Mesendoderm (in vitro differentiated cells): Measurements from ENCODE around the gene CST9.

Experiments used
- DNase-seq: peaks from one replicate; pipeline ENCODE4 v3.0.0; 2013
- H2AK5ac ChIP-seq: 2 replicates; pipeline ENCODE4 v1.6.1; 2013; ENCODE audit warnings: low read length, inconsistent platforms
- H2BK120ac ChIP-seq: 2 replicates; pipeline ENCODE4 v1.6.1; 2013; ENCODE audit warnings: low read depth, mild to moderate bottlenecking, low read length, moderate library complexity, mixed read lengths
- H2BK15ac ChIP-seq: replicated peaks from 2 replicates; pipeline ENCODE4 v1.6.1; 2013; ENCODE audit warnings: low read depth, mild to moderate bottlenecking, moderate library complexity
- H2BK5ac ChIP-seq: 2 replicates; pipeline ENCODE4 v1.6.1; 2013; ENCODE audit warnings: low read length, inconsistent platforms
- H3K18ac ChIP-seq: 2 replicates; pipeline ENCODE4 v1.6.1; 2013; ENCODE audit warnings: mild to moderate bottlenecking, low read length, mixed read lengths
- H3K23ac ChIP-seq: one replicate; pipeline ENCODE4 v1.6.1; 2013; ENCODE audit warnings: low read length
- H3K27ac ChIP-seq: 2 replicates; pipeline ENCODE4 v1.5.1; 2013; ENCODE audit warnings: low read depth, mild to moderate bottlenecking, inconsistent platforms, low read length, moderate library complexity
- H3K27me3 ChIP-seq: 2 replicates; pipeline ENCODE4 v1.6.1; 2013; ENCODE audit warnings: low read length, control low read depth, mild to moderate bottlenecking, inconsistent platforms; ENCODE audit not compliant: insufficient read depth, poor library complexity
- H3K36me3 ChIP-seq: 2 replicates; pipeline ENCODE4 v1.6.1; 2013; ENCODE audit warnings: low read length, inconsistent platforms; ENCODE audit not compliant: control insufficient read depth, insufficient read depth
- H3K4ac ChIP-seq: one replicate; pipeline ENCODE4 v1.6.1; 2013; ENCODE audit warnings: low read depth, mild to moderate bottlenecking, low read length, moderate library complexity
- H3K4me1 ChIP-seq: 2 replicates; pipeline ENCODE4 v1.6.1; 2013; ENCODE audit warnings: low read depth, low read length, inconsistent platforms; ENCODE audit not compliant: control insufficient read depth
- H3K4me2 ChIP-seq: 2 replicates; pipeline ENCODE4 v1.6.1; 2013; ENCODE audit warnings: low read length
- H3K4me3 ChIP-seq: 2 replicates; pipeline ENCODE4 v1.5.1; 2013; ENCODE audit warnings: mild to moderate bottlenecking, low read length
- H3K56ac ChIP-seq: one replicate; pipeline ENCODE4 v1.6.1; 2013; ENCODE audit warnings: low read length
- H3K79me1 ChIP-seq: 2 replicates; pipeline ENCODE4 v1.6.1; 2013; ENCODE audit warnings: low read length, inconsistent platforms
- H3K79me2 ChIP-seq: 2 replicates; pipeline ENCODE4 v1.6.1; 2013; ENCODE audit warnings: mild to moderate bottlenecking, low read length; ENCODE audit not compliant: control insufficient read depth, insufficient read depth
- H3K9ac ChIP-seq: 2 replicates; pipeline ENCODE4 v1.6.1; 2013; ENCODE audit warnings: low read length, inconsistent platforms
- H4K5ac ChIP-seq: one replicate; pipeline ENCODE4 v1.6.1; 2013; ENCODE audit warnings: low read length
- H4K8ac ChIP-seq: one replicate; pipeline ENCODE4 v1.6.1; 2013; ENCODE audit warnings: low read depth, mild to moderate bottlenecking, control low read depth, low read length, moderate library complexity
- WGBS: extraction: QIAGEN DNeasy Blood & Tissue Kit; methylation state at CpG from one replicate; pipeline ENCODE4 v1.1.7; 2013; ENCODE audit warnings: low lambda C conversion rate, missing lambda C conversion rate; ENCODE audit not compliant: insufficient coverage; ENCODE audit errors: extremely low coverage; 5-methylcytosine and 5-hydroxymethylcytosine counted together

CST9 gene

DNA sequence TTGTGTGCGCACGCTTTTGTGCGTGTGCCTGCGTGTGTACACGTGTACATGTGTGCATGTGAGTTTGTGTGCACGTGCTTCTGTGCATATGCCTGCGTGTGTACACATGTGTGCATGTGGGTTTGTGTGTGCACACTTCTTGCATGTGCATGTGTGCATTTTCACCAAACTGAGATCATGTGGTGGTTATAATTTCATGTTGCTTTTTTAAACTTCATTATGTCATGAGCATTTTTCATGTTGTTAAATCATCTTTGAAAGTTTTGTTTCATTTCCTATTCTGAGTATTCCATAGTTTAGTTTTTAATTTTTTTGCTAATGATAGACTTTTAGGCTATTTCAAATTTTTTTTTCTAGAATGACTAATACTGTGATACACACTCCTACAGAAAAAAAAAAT, 38.4 kb upstream of the CST9 start:
- Histone ChIP-seq H3K9ac (no peak overlapping the region), H4K8ac (no peak overlapping the region), H3K27me3 (no peaks in the 10 kb centered on the region), H3K4ac (no peak overlapping the region), H3K23ac (no peak overlapping the region), H3K4me1 (no peaks in the 10 kb centered on the region), H3K4me3 (no peak overlapping the region), H2BK120ac (no peak overlapping the region), H2BK15ac (no peak overlapping the region), H3K4me2 (no peak overlapping the region), H3K36me3 (no peaks in the 10 kb centered on the region), H2BK5ac (no peak overlapping the region), H3K79me2 (no peaks in the 10 kb centered on the region), H3K79me1 (no peaks in the 10 kb centered on the region), H2AK5ac (no peak overlapping the region), H3K18ac (no peak overlapping the region), H4K5ac (no peak overlapping the region), H3K27ac (no peak overlapping the region), H3K56ac (no peak overlapping the region)
- WGBS: no CpG with 5 or more reads among the region's 7 CpGs
- no peak for DNase-seq

GRCh38 chr20:23643659-23644058, 37.9 kb upstream of the CST9 start:
- no peak overlapping the region for H2BK15ac ChIP-seq
- no peak overlapping the region for H3K9ac ChIP-seq
- H3K36me3 ChIP-seq: no peaks in the 10 kb centered on the region
- H3K27ac ChIP-seq: no peak overlapping the region
- H3K27me3 ChIP-seq: no peaks in the 10 kb centered on the region
- H3K4me1 ChIP-seq: no peaks in the 10 kb centered on the region
- no peak overlapping the region for H4K8ac ChIP-seq
- H3K4me3 ChIP-seq: no peak overlapping the region
- H3K79me2 ChIP-seq: no peaks in the 10 kb centered on the region
- H2AK5ac ChIP-seq: no peak overlapping the region
- no peak overlapping the region for H3K18ac ChIP-seq
- no peak for DNase-seq
- no peak overlapping the region for H3K4me2 ChIP-seq
- no CpG with 5 or more reads among the region's 6 CpGs for WGBS
- no peak overlapping the region for H3K56ac ChIP-seq
- H3K4ac ChIP-seq: no peak overlapping the region
- no peaks in the 10 kb centered on the region for H3K79me1 ChIP-seq
- H3K23ac ChIP-seq: no peak overlapping the region
- H4K5ac ChIP-seq: no peak overlapping the region
- H2BK120ac ChIP-seq: no peak overlapping the region
- H2BK5ac ChIP-seq: no peak overlapping the region

GRCh38 chr20:23641936-23642751, 36.4 kb upstream of the CST9 start:
- H3K4ac ChIP-seq: no peak overlapping the region
- H2BK15ac ChIP-seq: no peak overlapping the region
- no peaks in the 10 kb centered on the region for H3K4me1 ChIP-seq
- no peaks in the 10 kb centered on the region for H3K36me3 ChIP-seq
- no peak overlapping the region for H3K18ac ChIP-seq
- no peak for DNase-seq
- no peak overlapping the region for H3K56ac ChIP-seq
- WGBS: no CpG with 5 or more reads among the region's 12 CpGs
- no peak overlapping the region for H2AK5ac ChIP-seq
- no peak overlapping the region for H3K27ac ChIP-seq
- no peak overlapping the region for H4K8ac ChIP-seq
- H3K79me2 ChIP-seq: no peaks in the 10 kb centered on the region
- no peak overlapping the region for H3K23ac ChIP-seq
- no peak overlapping the region for H2BK5ac ChIP-seq
- H3K4me2 ChIP-seq: no peak overlapping the region
- H3K4me3 ChIP-seq: no peak overlapping the region
- no peaks in the 10 kb centered on the region for H3K79me1 ChIP-seq
- no peak overlapping the region for H4K5ac ChIP-seq
- H3K27me3 ChIP-seq: no peaks in the 10 kb centered on the region
- no peak overlapping the region for H2BK120ac ChIP-seq
- no peak overlapping the region for H3K9ac ChIP-seq

GRCh38 chr20:23640671-23641667, 35.3 kb upstream of the CST9 start:
- H2BK5ac ChIP-seq: no peak overlapping the region
- H2BK120ac ChIP-seq: no peak overlapping the region
- H3K79me1 ChIP-seq: no peaks in the 10 kb centered on the region
- no peak overlapping the region for H2BK15ac ChIP-seq
- H3K56ac ChIP-seq: no peak overlapping the region
- no peak for DNase-seq
- no peak overlapping the region for H3K9ac ChIP-seq
- no peaks in the 10 kb centered on the region for H3K36me3 ChIP-seq
- H3K18ac ChIP-seq: no peak overlapping the region
- H3K4ac ChIP-seq: no peak overlapping the region
- no peaks in the 10 kb centered on the region for H3K27me3 ChIP-seq
- WGBS: no CpG with 5 or more reads among the region's 11 CpGs
- H3K4me1 ChIP-seq: no peaks in the 10 kb centered on the region
- no peak overlapping the region for H3K4me3 ChIP-seq
- H4K5ac ChIP-seq: no peak overlapping the region
- H4K8ac ChIP-seq: no peak overlapping the region
- H3K23ac ChIP-seq: no peak overlapping the region
- H2AK5ac ChIP-seq: no peak overlapping the region
- no peak overlapping the region for H3K27ac ChIP-seq
- H3K4me2 ChIP-seq: no peak overlapping the region
- no peaks in the 10 kb centered on the region for H3K79me2 ChIP-seq

DNA sequence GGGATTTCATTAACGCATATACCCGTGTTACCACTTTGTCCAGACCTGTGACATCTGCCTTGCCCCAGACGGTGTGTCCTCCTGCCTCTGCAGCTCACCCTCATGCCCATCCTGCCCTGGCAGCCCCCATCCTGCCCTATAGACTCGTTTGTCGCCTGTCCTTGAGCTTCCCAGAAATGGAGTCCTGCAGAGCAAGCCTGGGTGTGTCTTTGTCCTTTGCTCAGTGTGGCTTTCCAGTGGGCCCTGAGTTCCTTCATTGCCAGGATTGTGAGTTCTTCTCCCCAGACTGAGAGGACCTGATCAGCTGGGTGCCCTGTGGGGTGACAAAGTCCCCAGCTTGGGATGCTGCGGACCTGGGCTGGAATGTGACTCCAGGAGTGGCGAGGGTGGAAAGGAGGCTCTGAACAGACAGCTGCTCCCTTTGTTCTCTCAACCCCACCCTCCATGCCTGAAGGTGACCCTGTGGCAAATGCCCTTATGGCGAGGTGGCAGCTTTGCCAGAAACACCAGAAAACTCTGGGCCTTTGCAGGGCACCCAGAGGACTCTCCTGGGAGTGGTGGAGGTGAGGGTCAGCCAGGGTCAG, 34.4 kb upstream of the CST9 start:
- Histone ChIP-seq H2BK5ac (no peak overlapping the region), H3K27ac (no peak overlapping the region), H3K4ac (no peak overlapping the region), H3K36me3 (no peaks in the 10 kb centered on the region), H3K56ac (no peak overlapping the region), H3K4me1 (no peaks in the 10 kb centered on the region), H2BK120ac (no peak overlapping the region), H3K9ac (no peak overlapping the region), H2BK15ac (no peak overlapping the region), H2AK5ac (no peak overlapping the region), H3K79me2 (no peaks in the 10 kb centered on the region), H3K4me2 (no peak overlapping the region), H3K23ac (no peak overlapping the region), H3K79me1 (no peaks in the 10 kb centered on the region), H3K18ac (no peak overlapping the region), H3K4me3 (no peak overlapping the region), H4K8ac (no peak overlapping the region), H3K27me3 (no peaks in the 10 kb centered on the region), H4K5ac (no peak overlapping the region)
- no peak for DNase-seq
- WGBS: no CpG with 5 or more reads among the region's 8 CpGs
